GM12873 (cell line): ENCODE data around the gene MYL3.

Experiments used
- TF ChIP-seq, protein P1 (sequence below): IDR thresholded peaks from 2 replicates; pipeline ENCODE4 v1.5.1; 2012; ENCODE audit warnings: low read depth, mild to moderate bottlenecking, moderate library complexity, low read length, control low read depth; ENCODE audit not compliant: insufficient read depth; ENCODE audit errors: missing control alignments

Gene MYL3

DNA sequence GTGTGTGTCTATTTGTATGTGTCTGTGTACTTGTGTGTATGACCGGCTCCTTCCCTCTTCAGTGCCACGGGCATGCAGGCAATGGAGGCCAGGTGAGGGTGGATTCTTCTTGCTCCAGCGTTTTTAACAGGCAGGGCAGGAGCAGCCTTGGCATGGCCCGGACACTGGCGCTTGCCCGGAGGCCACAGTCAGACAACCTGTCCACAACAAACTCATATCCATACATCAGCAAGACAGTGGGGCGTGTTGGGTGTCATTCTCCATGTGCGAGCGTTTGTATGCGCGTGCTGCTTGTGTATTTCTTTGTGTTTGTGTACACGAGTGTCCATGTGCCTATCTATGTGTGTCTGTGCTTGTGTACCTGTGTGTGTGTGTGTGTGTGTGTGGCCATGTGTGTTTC, 44.0 kb upstream of the MYL3 start:
- TF ChIP-seq, protein P1, sequence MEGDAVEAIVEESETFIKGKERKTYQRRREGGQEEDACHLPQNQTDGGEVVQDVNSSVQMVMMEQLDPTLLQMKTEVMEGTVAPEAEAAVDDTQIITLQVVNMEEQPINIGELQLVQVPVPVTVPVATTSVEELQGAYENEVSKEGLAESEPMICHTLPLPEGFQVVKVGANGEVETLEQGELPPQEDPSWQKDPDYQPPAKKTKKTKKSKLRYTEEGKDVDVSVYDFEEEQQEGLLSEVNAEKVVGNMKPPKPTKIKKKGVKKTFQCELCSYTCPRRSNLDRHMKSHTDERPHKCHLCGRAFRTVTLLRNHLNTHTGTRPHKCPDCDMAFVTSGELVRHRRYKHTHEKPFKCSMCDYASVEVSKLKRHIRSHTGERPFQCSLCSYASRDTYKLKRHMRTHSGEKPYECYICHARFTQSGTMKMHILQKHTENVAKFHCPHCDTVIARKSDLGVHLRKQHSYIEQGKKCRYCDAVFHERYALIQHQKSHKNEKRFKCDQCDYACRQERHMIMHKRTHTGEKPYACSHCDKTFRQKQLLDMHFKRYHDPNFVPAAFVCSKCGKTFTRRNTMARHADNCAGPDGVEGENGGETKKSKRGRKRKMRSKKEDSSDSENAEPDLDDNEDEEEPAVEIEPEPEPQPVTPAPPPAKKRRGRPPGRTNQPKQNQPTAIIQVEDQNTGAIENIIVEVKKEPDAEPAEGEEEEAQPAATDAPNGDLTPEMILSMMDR: no peak

DNA sequence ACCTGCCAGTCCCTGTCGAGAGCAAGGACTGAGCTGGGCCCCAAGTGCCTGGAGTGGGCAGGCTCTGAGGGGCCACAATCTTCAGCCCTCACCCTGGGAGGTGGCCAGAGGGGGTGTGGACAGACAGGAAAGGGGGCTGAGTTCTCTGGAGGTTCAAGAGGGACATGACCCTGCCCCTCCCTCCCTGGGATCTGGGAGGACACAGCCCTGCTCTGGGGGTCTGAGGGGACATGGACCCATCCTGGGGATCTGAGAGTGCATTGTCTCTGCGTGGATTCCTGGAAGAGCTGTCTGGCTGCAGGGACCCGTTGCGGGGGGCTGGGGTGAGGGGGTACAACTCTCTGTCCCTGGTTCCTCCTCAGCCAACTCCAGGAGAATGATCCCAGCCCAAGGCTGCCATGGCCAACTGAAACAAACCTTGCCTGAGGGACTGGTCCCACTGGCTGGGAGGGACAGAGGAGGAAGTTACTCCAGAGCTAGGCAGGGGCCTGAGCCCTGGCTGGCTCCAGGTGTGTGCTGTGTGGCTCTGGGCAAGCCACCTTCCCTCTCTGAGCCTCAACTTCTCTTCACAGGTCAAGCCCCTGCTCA, 43.3 kb upstream of the MYL3 start:
- TF ChIP-seq, protein P1: no peak

DNA sequence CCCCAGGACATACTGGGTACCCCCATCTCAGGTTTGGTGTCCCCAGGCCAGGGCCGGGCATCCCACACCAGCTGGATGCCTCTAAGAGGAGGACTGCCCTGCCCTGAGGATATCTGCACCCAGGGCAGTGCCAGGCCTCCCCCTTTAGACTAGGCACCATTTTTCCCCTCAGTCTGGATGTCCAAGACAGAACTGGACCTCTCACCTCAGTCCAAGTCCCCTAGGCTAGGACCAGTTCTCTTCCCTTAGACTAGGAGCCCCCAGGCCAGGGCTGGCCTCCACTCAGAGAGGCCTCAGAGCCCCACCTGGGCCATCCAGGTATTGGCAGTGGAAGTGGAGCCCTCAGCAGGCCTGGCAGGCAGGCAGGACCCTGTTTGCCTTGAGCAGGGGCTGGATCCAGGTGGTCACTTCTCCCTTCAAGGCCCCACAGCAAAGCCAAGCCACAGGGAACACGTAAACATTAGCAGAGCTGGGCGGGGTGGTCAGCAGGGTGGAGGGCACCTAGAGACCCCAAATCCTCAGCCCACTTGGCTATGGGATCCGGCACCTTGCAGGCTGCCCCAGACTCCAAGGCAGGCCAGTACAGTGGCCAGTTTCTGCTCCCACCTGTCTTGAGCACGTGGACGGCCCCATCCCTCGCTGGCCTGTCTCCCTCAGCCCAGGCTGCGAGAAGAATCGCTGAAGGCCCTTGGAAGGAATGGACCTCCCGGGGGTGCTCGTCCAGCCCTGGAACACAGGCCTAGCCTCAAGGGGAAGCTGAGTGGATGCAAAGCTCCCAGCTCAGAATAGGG, 42.6 kb upstream of the MYL3 start:
- TF ChIP-seq, protein P1: no peak

DNA sequence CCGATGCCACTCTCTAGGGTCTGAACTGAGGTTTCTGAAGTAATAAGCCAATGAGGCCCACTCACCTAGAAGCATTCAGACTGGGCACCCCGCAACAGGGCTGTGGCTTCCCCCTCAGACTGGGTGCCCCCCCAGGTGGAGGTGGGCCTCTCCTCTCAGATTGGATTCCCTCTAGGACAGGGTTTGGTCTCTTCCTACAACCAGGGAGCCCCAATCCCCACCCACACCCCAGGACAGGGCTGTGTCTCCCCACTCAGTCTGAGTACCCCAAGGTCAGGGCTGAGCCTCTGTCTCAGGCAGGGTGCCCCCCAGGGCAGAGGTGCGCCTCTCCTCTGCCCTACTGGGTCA, 41.9 kb upstream of the MYL3 start:
- TF ChIP-seq, protein P1: no peak

DNA sequence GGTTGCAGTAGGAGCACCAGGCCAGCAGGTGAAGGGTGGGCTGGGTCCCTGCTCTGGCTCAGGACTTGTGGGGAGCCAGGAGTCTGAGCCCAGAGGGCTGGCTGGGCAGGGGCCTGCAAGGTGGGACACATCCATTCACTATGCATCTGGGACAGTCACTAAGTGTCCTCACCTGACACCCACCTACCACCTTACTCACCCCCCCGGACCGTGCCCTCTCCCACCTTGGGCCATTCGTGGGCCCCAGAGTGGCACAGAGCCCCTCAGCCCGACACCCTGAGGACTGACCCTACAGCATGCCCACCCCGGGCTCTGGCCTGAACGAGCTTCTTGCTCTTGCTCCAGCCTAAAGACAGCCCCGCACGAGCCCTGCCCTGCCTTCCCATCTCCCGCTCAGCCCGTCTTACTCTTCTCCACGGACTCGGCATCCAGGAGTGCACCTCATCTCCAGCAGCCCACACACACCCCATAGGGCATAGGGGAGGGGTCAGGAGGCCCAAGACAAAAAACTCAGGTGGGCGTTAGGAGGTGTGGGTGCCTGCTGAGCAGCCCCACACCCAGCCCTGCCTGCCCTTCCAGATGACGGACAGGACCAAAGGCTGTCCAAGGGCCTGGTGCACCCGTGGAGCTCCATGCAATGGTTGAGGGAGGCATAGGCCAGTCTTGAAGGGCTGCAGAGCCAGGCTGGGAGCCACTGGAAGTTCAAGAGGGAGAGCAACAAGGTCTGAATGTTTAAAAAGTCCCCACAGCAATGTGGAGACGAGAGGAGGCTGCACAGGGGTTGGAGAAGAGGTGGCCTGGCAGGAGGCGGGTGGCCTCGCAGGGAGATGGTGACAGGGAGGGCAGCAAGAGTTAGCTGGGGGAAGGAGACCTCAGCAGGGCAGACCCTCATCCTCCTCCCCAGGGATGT, 41.3 kb upstream of the MYL3 start:
- TF ChIP-seq, protein P1: no peak

DNA sequence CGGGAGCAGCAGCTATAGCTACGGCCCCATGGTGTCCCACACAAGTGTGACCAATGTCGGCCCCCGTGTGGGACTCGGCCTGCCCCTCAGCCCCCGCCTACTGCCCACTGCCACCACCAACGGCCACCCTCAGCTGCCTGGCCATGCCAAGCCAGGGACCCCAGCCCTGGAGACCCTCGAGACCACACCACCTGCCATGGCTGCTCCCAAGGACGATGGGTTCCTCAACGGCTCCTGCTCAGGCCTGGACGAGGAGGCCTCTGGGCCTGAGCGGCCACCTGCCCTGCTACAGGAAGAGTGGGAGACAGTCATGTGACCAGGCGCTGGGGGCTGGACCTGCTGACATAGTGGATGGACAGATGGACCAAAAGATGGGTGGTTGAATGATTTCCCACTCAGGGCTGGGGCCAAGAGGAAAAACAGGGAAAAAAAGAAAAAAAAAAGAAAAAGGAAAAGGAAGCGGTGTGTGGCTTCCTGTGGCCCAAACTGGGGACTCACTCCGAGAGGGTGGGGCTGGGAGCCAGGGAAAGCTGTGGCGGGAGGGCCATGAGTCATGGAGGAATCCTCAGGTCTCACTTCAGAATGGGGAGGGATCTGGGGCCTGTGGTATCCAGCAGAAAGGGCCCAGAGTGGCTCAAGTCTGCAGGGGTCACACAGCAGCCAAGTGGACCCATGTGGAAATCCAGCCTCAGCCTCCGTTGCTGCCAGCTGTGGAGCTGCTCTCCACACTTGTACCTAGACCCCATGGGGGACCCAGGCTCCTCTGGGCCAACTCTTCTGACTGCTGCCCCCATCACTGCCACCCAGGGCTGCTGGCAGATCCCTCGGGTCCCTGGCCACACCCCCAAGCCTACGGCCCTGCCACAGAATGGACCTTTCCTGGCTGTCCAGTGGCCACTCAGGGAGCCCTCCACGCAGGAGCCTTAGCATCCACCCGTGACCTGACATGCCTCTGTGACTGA, 40.4 kb upstream of the MYL3 start:
- TF ChIP-seq, protein P1: no peak
